Measurements from ENCODE around the gene ABHD13.

- TF ChIP-seq CTCF (IDR thresholded peaks at IDR 0.05; ENCODE audit: low read length) (no peak), EZH2 (IDR thresholded peaks at IDR 0.05; ENCODE audit: borderline replicate concordance, low read length) (no peak)
These were observed 7.6 kb upstream of the ABHD13 start for GRCh38 chr13:108210551-108210950.
